Measurements from ENCODE around the gene PRKN.

Gene PRKN

DNA sequence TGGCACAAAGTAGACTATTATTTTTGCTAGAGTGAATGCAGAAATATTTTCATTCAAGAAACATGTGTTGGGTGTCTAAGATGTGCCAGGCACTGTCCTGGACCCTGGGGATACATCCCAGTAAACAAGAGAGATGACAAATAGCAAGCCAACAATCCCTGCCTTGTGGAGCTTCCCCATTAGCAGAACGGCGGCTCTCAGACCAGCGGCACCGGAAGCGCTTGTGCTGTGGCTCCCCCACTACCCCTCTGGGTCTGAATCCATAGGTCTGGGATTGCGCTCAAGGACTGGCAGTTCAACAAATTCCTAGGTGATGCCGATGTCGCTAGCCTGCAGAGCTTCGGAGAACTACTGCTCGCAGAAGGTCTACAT lies 1355.2 kb downstream of the PRKN start:
- DNase-seq (ENCODE audit: low spot score) (no peak), FAIRE-seq (no peak)

GRCh38 chr6:161370880-161371279 lies 1356.7 kb downstream of the PRKN start:
- FAIRE-seq: peak; percentile 70
- DNase-seq (ENCODE audit: low spot score): peak; percentile 66

GRCh38 chr6:161369339-161369738 lies 1358.2 kb downstream of the PRKN start:
- FAIRE-seq (peak; percentile 73), DNase-seq (ENCODE audit: low spot score) (peak; percentile 93)

DNA sequence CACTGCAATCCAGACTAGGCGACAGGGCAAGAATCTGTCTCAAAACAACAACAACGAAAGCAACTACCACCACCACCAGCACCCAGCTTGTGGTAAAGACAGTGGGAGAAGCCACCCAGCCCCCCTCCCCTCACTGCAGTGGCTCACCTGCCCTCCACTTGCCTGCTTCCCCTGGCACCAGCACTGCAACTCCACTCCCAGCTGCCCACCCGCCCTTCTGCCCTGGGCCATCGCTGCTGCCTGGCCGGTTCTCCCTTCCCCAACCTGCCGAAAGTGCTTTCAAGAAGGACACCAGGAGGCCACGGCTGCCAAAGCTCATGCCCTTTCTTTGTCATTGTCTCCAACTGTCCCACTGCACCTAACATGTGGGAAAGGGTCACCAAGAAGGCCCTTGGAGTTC lies 1359.1 kb downstream of the PRKN start:
- no peak for FAIRE-seq

GRCh38 chr6:161367472-161367871 lies 1360.1 kb downstream of the PRKN start:
- DNase-seq (ENCODE audit: low spot score): no peak
- FAIRE-seq: no peak

More for the DNA sequence above, 1359.1 kb downstream of the PRKN start:
- no peak for DNase-seq (ENCODE audit: low spot score)

- FAIRE-seq (no peak), DNase-seq (ENCODE audit: low spot score) (no peak)
These were observed 1361.2 kb downstream of the PRKN start for GRCh38 chr6:161366301-161366923.

DNA sequence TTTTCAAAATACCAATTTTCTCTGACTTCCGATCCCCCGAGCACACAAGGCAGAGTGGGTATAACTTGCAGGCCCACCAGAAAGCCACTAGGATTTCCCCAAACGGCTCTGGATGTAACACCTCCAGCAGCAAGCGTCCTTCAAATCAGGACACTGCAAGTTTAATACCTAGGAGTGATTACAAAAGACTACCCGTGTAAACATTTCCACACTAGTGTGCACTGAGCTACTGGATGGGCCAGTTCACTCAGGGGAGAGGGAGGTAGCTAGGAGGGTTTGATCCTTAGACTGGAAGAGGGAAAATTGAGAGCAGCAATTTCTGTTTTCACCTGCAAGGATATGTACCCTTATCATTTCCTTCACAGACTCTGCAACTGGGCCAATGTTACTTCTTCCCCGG lies 1361.9 kb downstream of the PRKN start:
- DNase-seq (ENCODE audit: low spot score): no peak
- no peak for FAIRE-seq

DNA sequence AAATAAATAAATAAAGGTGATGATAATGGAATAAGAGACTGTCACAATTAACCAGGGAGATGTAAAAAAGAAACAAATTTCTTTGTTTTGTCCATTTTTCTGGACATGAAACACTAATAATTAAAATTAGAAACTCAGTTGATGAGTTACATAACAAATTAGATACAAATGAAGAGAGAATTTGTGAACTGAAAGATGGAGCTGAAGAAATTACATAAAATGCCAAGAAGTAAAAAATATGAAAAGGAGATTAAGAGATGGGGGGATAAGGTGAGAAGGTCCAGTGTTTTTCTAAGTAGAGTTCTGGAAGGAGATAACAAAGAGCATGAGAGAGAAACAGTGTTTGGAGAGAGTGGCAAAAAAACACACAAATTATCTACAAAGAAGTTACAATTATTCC lies 1364.3 kb downstream of the PRKN start:
- FAIRE-seq (no peak), DNase-seq (ENCODE audit: low spot score) (no peak)

DNA sequence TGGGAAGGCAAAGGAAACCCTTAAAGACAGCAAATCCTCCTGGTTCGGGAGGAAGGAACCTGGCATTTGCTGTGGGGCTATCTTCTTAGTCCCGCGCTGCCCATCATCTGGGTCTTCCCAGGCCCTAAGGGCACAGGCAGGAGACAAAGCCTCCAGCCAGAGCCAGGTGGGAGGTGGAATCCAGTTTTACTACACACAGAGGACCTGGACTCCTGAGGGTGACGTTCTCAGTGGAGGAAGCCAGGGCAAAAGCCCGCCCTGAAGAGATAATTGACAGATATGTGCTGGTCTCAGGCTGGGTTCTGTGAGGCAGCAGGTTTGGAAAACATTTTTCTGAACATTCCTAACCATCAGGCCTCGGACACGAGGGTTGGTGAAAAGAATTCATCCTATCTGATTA lies 1365.3 kb downstream of the PRKN start:
- FAIRE-seq (no peak), DNase-seq (ENCODE audit: low spot score) (no peak)

DNA sequence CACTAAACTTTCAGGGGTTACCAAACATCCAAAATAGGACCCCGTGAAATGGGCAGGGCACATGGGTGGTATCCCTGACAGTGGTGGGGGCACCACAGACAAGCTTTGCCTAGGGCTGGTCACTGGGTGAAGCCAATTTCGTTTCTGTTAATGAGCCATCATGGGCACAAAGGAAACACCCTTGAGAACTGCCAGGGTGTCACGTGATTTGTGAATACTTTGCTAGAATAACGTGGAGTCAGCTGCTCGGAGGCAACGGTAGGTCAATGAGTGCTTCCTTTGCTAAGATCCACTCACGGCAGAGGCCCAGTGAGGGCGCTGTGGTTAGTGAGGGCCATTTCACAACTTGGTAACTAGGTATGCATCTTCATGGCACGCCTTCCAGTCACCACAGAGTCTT lies 1366.0 kb downstream of the PRKN start:
- DNase-seq (ENCODE audit: low spot score) (no peak), FAIRE-seq (no peak)

- DNase-seq (ENCODE audit: low spot score) (no peak), FAIRE-seq (no peak)
These were observed 1367.0 kb downstream of the PRKN start for GRCh38 chr6:161360520-161360919.

DNA sequence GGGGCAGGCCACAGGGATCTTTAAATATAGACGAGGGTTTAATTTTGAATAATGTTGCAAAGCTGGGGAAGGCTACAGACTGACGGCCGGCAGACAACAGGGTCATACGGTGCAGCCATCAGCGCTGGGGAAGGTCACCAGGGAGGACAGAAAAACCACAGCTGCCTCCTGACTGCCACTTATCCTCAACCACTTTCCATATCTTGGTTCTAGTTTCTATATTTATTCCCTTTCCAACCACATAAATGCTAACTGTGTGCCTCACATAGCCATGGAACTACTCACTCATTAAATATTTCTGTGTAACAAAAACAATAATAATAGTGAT lies 1368.0 kb downstream of the PRKN start:
- DNase-seq (ENCODE audit: low spot score) (no peak), FAIRE-seq (no peak)

DNA sequence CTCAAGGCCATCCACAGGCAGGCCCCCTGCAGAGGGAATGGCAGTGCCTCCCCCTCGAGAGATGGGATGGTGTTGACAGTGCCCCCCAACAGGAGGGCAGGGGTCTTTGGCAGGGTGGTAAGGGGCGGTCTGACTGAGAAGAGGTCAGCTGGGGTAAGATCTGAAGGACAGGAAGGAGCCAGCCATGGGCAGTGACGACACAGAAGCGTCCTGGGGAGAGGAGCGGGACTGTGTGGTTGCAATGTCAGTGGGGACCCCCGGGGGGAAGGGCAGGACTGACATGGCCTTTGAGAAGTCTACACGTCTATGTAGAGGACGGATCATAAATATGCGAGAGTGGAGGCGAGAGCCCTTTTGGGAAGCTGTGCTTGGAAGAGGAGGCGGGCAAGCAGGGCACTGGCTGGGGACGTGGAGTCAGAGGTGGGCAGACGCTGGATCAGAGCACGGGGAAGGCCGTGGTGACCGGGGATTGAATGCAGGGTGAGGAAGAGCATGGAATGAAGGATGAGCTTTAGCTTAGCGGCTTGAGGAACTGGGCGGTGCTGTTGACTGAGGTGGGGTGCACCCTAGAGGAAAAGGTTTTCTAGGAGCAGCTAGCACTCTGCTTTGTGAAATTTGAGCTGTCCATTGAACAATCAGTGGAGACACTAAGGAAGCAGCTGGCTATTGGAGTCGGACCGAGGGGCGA lies 1371.3 kb downstream of the PRKN start:
- DNase-seq (ENCODE audit: low spot score) (no peak), FAIRE-seq (no peak)

DNA sequence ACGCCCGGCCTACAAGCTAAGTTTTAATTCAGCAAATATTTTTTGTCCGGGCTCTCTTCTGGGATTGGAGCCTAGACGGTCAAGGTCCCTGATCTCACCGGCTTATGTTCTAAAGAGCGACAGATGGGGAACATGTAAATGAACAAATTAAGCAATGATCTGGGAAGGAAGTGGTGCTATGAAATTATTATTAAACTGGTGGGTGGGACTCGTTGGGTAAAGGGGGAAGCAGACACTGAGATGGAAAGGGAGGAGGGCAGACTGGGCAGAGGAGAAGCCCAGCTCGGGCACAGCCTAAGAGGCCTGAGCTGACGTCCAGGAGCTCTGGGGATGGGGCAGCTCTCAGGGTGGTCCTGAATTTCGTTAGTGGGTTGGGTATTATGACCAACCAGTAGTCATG lies 1371.9 kb downstream of the PRKN start:
- FAIRE-seq: no peak

DNA sequence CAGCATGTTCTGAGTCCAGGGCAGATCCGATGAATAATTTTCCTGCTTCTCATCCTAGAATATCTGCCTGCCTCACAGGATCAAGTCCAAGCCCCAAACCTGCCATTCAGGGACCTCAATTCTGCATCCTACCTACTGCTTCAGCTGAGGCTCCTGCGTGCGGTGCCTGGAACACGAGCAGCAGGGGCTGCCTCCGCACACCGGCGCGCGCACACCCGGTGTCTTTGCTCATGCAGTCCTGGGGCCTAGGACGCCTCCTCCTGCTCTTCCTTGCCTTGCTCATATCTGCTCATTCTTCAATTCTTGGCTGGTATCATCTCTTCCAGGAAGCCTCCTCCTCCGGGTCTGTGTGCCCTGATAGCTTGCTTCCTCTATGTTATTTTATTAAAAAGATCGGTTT lies 1372.6 kb downstream of the PRKN start:
- FAIRE-seq: no peak
- no peak for DNase-seq (ENCODE audit: low spot score)

More for the DNA sequence above, 1371.9 kb downstream of the PRKN start:
- no peak for DNase-seq (ENCODE audit: low spot score)

- FAIRE-seq: no peak
- no peak for DNase-seq (ENCODE audit: low spot score)
These were observed 1373.2 kb downstream of the PRKN start for GRCh38 chr6:161354276-161354840.

- FAIRE-seq: no peak
- DNase-seq (ENCODE audit: low spot score): no peak
These were observed 1374.4 kb downstream of the PRKN start for GRCh38 chr6:161353208-161353613.

DNA sequence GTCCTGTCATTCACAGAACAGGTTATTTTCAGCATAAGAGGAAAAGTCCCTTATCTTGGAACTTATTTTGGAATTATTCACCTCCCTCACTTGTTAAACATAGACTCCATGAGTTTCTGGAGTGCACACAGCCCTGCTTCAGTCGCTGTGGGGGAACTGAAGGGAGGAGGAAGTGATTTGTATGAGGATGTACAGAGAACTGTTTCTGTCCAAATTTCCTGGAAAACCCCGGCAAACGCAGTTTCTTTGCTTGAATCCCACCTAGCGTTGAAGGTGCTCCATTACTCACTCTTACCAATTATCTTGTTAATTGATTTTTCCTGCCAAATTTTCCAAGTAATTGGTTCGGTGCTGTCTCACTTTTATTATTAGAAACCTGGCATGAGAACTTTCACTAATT lies 1375.7 kb downstream of the PRKN start:
- DNase-seq (ENCODE audit: low spot score) (no peak), FAIRE-seq (no peak)

DNA sequence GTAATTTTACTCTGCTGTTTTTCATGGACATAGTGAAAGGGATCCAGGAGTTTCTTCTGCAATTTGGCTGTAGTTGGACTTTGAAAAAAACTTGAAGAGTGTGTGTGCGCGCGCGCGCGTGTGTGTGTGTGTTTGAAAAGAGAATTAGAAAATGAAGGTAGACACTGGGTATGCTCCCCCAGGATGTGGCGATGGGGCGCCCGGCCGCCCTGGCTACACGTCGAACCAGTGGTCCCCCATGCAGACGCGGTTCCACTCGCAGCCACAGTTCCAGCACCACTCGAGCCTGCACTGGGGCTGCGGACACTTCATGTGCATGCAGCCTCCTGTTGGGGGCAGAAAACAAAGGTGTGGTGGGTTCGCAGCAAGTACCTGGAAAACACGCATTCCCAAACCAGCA lies 1377.7 kb downstream of the PRKN start:
- DNase-seq (ENCODE audit: low spot score) (no peak), FAIRE-seq (no peak)

DNA sequence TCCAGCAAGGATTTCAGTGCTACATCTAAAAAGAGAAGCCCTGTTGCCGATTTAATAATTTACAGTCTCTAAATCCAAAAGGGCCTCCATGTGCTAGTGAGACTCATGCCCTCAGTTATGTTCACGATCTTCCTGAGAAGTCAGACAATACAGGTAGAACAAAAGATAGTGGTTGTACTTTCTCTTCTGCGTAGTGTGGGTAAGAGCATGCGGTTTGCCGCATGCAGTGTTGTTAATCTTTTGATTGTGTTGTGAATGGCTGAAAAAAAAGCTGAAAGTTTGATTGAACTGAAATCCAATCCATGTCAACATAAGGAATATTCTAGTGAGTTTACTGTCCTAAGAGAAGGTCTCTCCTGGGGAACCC lies 1379.0 kb downstream of the PRKN start:
- DNase-seq (ENCODE audit: low spot score) (no peak), FAIRE-seq (no peak)

DNA sequence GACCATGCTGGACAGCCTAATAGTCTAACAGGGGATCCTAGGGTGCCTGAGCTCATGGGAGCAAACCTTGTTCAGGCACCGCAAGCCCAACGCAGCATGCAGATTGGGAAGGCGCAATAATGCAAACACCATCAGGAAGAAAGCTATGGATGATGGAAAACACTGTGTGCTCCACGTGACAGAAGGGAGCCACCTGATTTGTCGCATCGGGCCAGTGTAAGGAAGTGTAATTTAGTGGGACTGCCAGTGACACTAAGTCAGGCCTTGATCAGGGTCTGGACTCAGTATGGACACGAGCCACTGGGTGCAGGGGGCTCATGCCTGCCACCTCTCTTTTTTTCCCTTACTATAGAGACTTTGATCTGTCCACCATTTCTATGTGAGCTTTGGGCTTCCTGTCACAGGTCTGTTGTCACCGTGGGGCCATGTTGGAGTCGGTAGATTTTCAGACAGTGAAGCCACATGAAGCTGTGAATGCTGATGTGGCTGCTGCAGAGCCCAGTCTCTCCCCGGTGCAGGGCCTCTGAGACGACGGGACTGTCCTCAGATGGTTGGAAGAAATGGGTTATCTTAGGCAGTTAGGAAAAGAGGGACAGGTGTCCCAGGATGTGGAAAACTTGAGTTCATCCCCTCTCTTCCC lies 1379.5 kb downstream of the PRKN start:
- DNase-seq (ENCODE audit: low spot score): no peak
- FAIRE-seq: no peak

GRCh38 chr6:161347125-161347524 lies 1380.4 kb downstream of the PRKN start:
- no peak for DNase-seq (ENCODE audit: low spot score)
- no peak for FAIRE-seq

DNA sequence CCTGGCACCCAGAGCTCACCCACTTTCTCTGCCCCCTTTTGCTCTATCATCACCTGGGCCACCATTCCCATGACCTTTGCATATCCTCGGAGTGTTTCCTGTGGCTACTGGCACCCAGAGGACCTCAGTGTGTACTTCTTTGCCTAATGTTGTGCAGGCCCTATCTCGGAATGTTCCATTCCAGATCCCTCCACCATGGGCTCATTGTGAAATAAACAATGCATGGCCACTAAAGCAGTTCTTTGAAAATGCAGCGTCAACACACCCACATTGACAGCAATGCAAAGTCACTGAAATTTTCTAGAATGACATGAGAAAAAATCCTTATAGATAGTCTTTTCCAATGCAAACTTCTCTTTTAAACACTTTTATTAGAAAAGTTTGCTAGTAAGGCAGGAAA lies 1380.8 kb downstream of the PRKN start:
- no peak for DNase-seq (ENCODE audit: low spot score)
- FAIRE-seq: no peak

Measured in RCC 7860 (cell line).